SK-N-SH (cell line): Measurements from ENCODE around the gene KRTAP4-3. TPM values are rescaled to one million over a fixed set of nuclear protein-coding genes. Genes with fewer than 3 reads are reported as not detected.

Experiments
- CTCF ChIA-PET: fragments of 300-600, 350-600 bp; formaldehyde crosslinking; extraction: SDS; loops from one replicate; lab custom pipeline; 2021; lab: Yijun Ruan, JAX
- POLR2A ChIA-PET: fragments of 350-600 bp; sonication (Branson Sonifier 250); formaldehyde crosslinking; extraction: SDS; loops from one replicate; lab custom pipeline; 2020; ENCODE audit warnings: antibody characterized with exemption, inconsistent platforms; lab: Yijun Ruan, JAX
- DNase-seq: peaks from one replicate; pipeline ENCODE4 v3.0.0; 2012
- H2AFZ ChIP-seq: fragments of 200-600 bp; sonication (generic); 2 replicates; pipeline ENCODE4 v1.8.1; 2016; ENCODE audit warnings: antibody characterized with exemption, mild to moderate bottlenecking, low read depth
- H3F3A ChIP-seq: fragments of 200-600 bp; sonication (generic); replicated peaks from 2 replicates; pipeline ENCODE3; 2016; ENCODE audit warnings: antibody characterized with exemption, mild to moderate bottlenecking; ENCODE audit not compliant: insufficient read depth
- H3K27ac ChIP-seq, 2 experiments: fragments of 200-500 bp in 1 of 2; fragments of 200-600 bp in 1 of 2; sonication (Bioruptor generic) in 1 of 2; sonication (generic), shearing (Covaris generic) in 1 of 2; 2 replicates each; pipeline versions ENCODE4 v1.5.1 to v1.6.1; 2014 to 2016; ENCODE audit warnings: low read depth in 2 of 2, inconsistent platforms in 1 of 2, low read length in 1 of 2, mild to moderate bottlenecking in 1 of 2, mixed read lengths in 1 of 2
- H3K27me3 ChIP-seq: fragments of 200-600 bp; sonication (generic), shearing (Covaris generic); 2 replicates; pipeline ENCODE4 v1.6.1; 2016; ENCODE audit warnings: mixed run types; ENCODE audit not compliant: insufficient read depth
- H3K36me3 ChIP-seq, 2 experiments: fragments of 200-500 bp in 1 of 2; fragments of 200-600 bp in 1 of 2; sonication (Bioruptor generic) in 1 of 2; sonication (generic) in 1 of 2; replicated peaks in 1 of 2; 2 replicates each; pipeline versions ENCODE3 to v1.5.1; 2014 to 2016; ENCODE audit warnings: low read length in 1 of 2, mild to moderate bottlenecking in 1 of 2; ENCODE audit not compliant: insufficient read depth in 2 of 2, control insufficient read depth in 1 of 2
- H3K4me1 ChIP-seq, 2 experiments: fragments of 200-500 bp in 1 of 2; fragments of 200-600 bp in 1 of 2; sonication (Bioruptor generic) in 1 of 2; sonication (generic), shearing (Covaris generic) in 1 of 2; 2 replicates each; pipeline versions ENCODE4 v1.5.1 to v1.6.1; 2014 to 2016; ENCODE audit warnings: low read depth in 1 of 2, low read length in 1 of 2, mixed run types in 1 of 2; ENCODE audit not compliant: insufficient read depth in 2 of 2, control insufficient read depth in 1 of 2
- H3K4me2 ChIP-seq: fragments of 200-600 bp; sonication (generic), shearing (Covaris generic); 2 replicates; pipeline ENCODE4 v1.6.1; 2017; ENCODE audit warnings: mixed run types
- H3K4me3 ChIP-seq, 2 experiments: fragments of 200-500 bp in 1 of 2; fragments of 200-600 bp in 1 of 2; sonication (Bioruptor generic) in 1 of 2; sonication (generic), shearing (Covaris generic) in 1 of 2; 2 replicates each; pipeline versions ENCODE4 v1.5.1 to v1.8.1; 2014 to 2016; ENCODE audit warnings: low read depth in 2 of 2, inconsistent platforms in 1 of 2, low read length in 1 of 2, mild to moderate bottlenecking in 1 of 2, mixed read lengths in 1 of 2, moderate library complexity in 1 of 2
- H3K79me2 ChIP-seq: fragments of 200-600 bp; sonication (generic); 2 replicates; pipeline ENCODE4 v1.8.1; 2017; ENCODE audit warnings: mild to moderate bottlenecking; ENCODE audit not compliant: insufficient read depth
- H3K9ac ChIP-seq: fragments of 200-600 bp; sonication (generic); 2 replicates; pipeline ENCODE4 v1.6.1; 2017; ENCODE audit warnings: mixed run types
- H3K9me2 ChIP-seq: fragments of 200-600 bp; sonication (generic); 2 replicates; pipeline ENCODE4 v1.6.1; 2017; ENCODE audit warnings: mixed run types
- H3K9me3 ChIP-seq: fragments of 200-600 bp; sonication (generic); 2 replicates; pipeline ENCODE4 v1.6.1; 2017; ENCODE audit warnings: mixed run types, mild to moderate bottlenecking, moderate library complexity
- H4K20me1 ChIP-seq: fragments of 200-600 bp; sonication (generic); 2 replicates; pipeline ENCODE4 v1.6.1; 2017; ENCODE audit warnings: mild to moderate bottlenecking, mixed run types; ENCODE audit not compliant: insufficient read depth
- ELF1 ChIP-seq: IDR thresholded peaks from 2 replicates; pipeline ENCODE4 v1.4.0; 2012
- POLR2AphosphoS5 ChIP-seq: IDR thresholded peaks from 2 replicates; pipeline ENCODE4 v1.6.1; 2012; ENCODE audit warnings: low read depth, low read length
- RCOR1 ChIP-seq: fragments of 150-350 bp; IDR thresholded peaks from 2 replicates; pipeline ENCODE4 v1.6.1; 2017; ENCODE audit warnings: antibody characterized with exemption, low read length
- YY1 ChIP-seq: IDR thresholded peaks from 2 replicates; pipeline ENCODE4 v1.4.0; 2012; ENCODE audit warnings: low read depth, mild to moderate bottlenecking
- WGBS: methylation state at CpG from one replicate; pipeline ENCODE4 v1.1.6; 2017; ENCODE audit warnings: low lambda C conversion rate; 5-methylcytosine and 5-hydroxymethylcytosine counted together
- polyA plus RNA-seq, 3 experiments: library from polyadenylated mRNA; depleted of rRNA; stranded (reverse); fragments of >200 nt; gene quantifications; 2 replicates each; pipeline ENCODE4 v1.2.3, GENCODE V29; 2012
- TF ChIP-seq, protein P1 (sequence below): fragments of 150-350 bp; IDR thresholded peaks from 2 replicates; pipeline ENCODE4 v1.6.1; 2016; ENCODE audit warnings: mild to moderate bottlenecking, low read depth, low read length

KRTAP4-3 gene
- polyA plus RNA-seq, 1 of the 3 experiments (the other 2 are of a cell fraction): not detected

GRCh38 chr17:41215681-41216080 is 47.7 kb upstream of the KRTAP4-3 start:
- 18% methylated on average over 1 of the region's 1 CpG for WGBS
- no peak for TF ChIP-seq YY1

DNA sequence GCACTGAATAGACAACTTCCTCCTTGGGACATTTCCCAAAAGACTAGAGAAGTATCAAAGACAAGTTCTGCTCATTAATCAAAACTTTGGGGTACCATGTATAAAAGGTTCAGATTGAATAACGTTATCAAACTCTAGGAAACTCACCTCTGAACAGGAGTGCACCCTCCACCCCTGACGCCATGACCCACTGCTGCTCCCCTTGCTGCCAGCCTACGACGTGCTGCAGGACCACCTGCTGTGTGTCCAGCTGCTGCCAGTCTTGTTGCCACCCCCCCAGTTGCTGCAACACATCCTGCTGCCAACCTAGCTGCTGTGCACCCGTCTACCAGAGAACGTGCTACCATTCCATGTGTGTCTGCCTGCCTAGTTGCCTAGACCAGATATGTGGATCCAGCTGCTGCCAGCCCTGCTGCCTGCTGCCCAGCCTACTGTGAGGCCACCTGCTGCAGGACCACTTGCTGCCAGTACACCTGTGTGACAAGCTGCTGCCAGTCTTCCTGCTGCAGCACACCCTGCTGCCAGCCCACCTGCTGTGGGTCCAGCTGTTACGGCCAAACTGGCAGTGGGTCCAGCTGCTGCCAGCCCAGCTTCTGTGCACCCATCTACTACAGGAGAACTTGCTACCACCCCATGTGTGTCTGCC is 44.6 kb upstream of the KRTAP4-3 start:
- Histone ChIP-seq H3K36me3 (peaks cover 0 to 3% of the 10 kb centered on the region in 2 experiments), H3K27ac (no peak overlapping the region), H3K27me3 (peaks cover 46% of the 10 kb centered on the region; the same call in 1 of the 2 replicates), H3F3A (no peaks in the 10 kb centered on the region), H2AFZ (no peak overlapping the region), H4K20me1 (no peaks in the 10 kb centered on the region), H3K9ac (no peak overlapping the region), H3K4me3 (no peak overlapping the region), H3K9me3 (no peaks in the 10 kb centered on the region), H3K4me2 (no peak overlapping the region), H3K9me2 (0 out of 2 replicates have a peak, but pooled peaks cover 6% of the 10 kb centered on the region), H3K4me1 (no peaks in the 10 kb centered on the region), H3K79me2 (no peaks in the 10 kb centered on the region)
- CTCF ChIA-PET: no interaction called here
- DNase-seq: no peak
- WGBS: 12% methylated on average over 2 of the region's 7 CpGs
- TF ChIP-seq RCOR1 (no peak), ELF1 (no peak)
- TF ChIP-seq, protein P1, sequence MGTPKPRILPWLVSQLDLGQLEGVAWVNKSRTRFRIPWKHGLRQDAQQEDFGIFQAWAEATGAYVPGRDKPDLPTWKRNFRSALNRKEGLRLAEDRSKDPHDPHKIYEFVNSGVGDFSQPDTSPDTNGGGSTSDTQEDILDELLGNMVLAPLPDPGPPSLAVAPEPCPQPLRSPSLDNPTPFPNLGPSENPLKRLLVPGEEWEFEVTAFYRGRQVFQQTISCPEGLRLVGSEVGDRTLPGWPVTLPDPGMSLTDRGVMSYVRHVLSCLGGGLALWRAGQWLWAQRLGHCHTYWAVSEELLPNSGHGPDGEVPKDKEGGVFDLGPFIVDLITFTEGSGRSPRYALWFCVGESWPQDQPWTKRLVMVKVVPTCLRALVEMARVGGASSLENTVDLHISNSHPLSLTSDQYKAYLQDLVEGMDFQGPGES: no peak
- POLR2A ChIA-PET: no interaction called here

More at GRCh38 chr17:41215681-41216080, 47.7 kb upstream of the KRTAP4-3 start:
- no peaks in the 10 kb centered on the region for H3F3A ChIP-seq
- DNase-seq: no peak
- ChIA-PET CTCF (no interaction called here), POLR2A (no interaction called here)
- H3K9me2 ChIP-seq: no peaks in the 10 kb centered on the region
- H3K36me3 ChIP-seq: no peaks in the 10 kb centered on the region
- no peak overlapping the region for H3K27ac ChIP-seq
- no peaks in the 10 kb centered on the region for H3K79me2 ChIP-seq
- H4K20me1 ChIP-seq: no peaks in the 10 kb centered on the region
- no peak overlapping the region for H3K9ac ChIP-seq
- no peak overlapping the region for H3K4me2 ChIP-seq
- H3K27me3 ChIP-seq: peaks cover 44% of the 10 kb centered on the region; the same call in 1 of the 2 replicates
- no peaks in the 10 kb centered on the region for H3K4me1 ChIP-seq
- no peak overlapping the region for H3K4me3 ChIP-seq
- H2AFZ ChIP-seq: no peak overlapping the region
- no peaks in the 10 kb centered on the region for H3K9me3 ChIP-seq

DNA sequence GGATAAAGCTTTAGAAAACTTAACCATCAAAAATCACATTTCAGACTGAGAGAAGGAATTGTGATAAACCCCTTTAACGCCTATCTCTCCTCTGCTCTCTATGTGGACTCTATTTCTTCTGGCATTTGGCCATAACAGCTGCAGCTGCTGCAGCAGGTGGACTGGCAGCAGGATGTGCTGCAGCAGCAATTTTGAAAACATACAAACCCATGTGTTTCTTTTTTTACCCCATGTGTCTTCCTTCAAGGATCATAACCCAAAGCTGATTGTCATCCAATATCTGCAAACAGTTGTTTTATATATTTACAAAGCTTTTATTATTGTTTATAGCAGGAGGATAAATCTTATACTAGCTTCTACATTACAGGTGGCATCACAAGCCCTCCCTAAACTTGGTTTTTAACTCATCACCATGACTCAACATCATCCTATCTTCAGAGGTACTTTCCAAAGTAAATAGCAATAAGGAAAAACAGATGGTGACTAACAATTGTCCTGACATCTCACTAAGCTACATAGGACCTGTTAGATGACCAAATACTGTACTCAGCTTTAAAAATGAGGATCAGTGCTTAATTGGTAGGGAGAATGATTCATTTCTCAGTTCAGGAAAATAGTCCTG is 43.9 kb upstream of the KRTAP4-3 start:
- ChIA-PET POLR2A (no interaction called here), CTCF (no interaction called here)

More for the DNA sequence above, 43.9 kb upstream of the KRTAP4-3 start:
- Histone ChIP-seq H3K9me3 (no peaks in the 10 kb centered on the region; the same call in 1 of the 2 replicates), H3K27ac (no peak overlapping the region), H3K4me2 (no peak overlapping the region), H3K79me2 (no peaks in the 10 kb centered on the region)
- WGBS: 0% methylated on average over 1 of the region's 1 CpG
- no peak for DNase-seq
- TF ChIP-seq POLR2AphosphoS5 (no peak), RCOR1 (no peak)
- TF ChIP-seq, all 33 proteins: peak for 0
- no peak overlapping the region for H3K4me3 ChIP-seq
- H3K9ac ChIP-seq: no peak overlapping the region
- no peak overlapping the region for H2AFZ ChIP-seq
- H4K20me1 ChIP-seq: no peaks in the 10 kb centered on the region
- no peaks in the 10 kb centered on the region for H3K4me1 ChIP-seq
- peaks cover 0 to 7% of the 10 kb centered on the region in 2 experiments for H3K36me3 ChIP-seq
- 0 out of 2 replicates have a peak, but pooled peaks cover 6% of the 10 kb centered on the region for H3K9me2 ChIP-seq
- H3K27me3 ChIP-seq: peaks cover 45% of the 10 kb centered on the region; the same call in 1 of the 2 replicates
- no peaks in the 10 kb centered on the region for H3F3A ChIP-seq
